Calu3 (cell line): ENCODE results near the gene AGBL4. TPM values are rescaled to one million over a fixed set of nuclear protein-coding genes. Genes with fewer than 3 reads are reported as not detected.

Experiments
- BruUV-seq: library from RNA; stranded (reverse); fragments of 400-500 nt; replicated peaks from 2 replicates; lab custom pipeline; 2021; lab: Mats Ljungman, UMichigan
- CTCF ChIA-PET: fragments of 300-600 bp; sonication (Branson Sonifier 250); formaldehyde crosslinking; loops from one replicate; lab custom pipeline; 2022; ENCODE audit warnings: antibody characterized with exemption; lab: Charles Lee
- DNase-seq: peaks from one replicate; pipeline ENCODE4 v3.0.0; 2022
- H3K27ac Mint-ChIP-seq: one replicate; pipeline ENCODE4 v1.8.0; 2022; ENCODE audit warnings: mixed read lengths; ENCODE audit not compliant: unreplicated experiment
- H3K27me3 Mint-ChIP-seq: one replicate; pipeline ENCODE4 v1.8.0; 2022; ENCODE audit warnings: mixed read lengths; ENCODE audit not compliant: unreplicated experiment
- H3K36me3 Mint-ChIP-seq: one replicate; pipeline ENCODE4 v1.8.0; 2022; ENCODE audit warnings: mild to moderate bottlenecking, moderate library complexity, mixed read lengths; ENCODE audit not compliant: insufficient read depth, unreplicated experiment
- H3K4me1 Mint-ChIP-seq: one replicate; pipeline ENCODE4 v1.8.0; 2022; ENCODE audit warnings: mild to moderate bottlenecking, low read depth, mixed read lengths; ENCODE audit not compliant: unreplicated experiment
- H3K4me3 Mint-ChIP-seq: one replicate; pipeline ENCODE4 v1.8.0; 2022; ENCODE audit warnings: mild to moderate bottlenecking, low read depth, moderate library complexity, mixed read lengths; ENCODE audit not compliant: unreplicated experiment
- H3K9me3 Mint-ChIP-seq: one replicate; pipeline ENCODE4 v1.8.0; 2022; ENCODE audit warnings: low read depth, mixed read lengths; ENCODE audit not compliant: unreplicated experiment
- intact Hi-C: fragments of 100-400 bp; cut with micrococcal nuclease; formaldehyde crosslinking; loops from one replicate; pipeline ENCODE4 v1.10.0; 2022; ENCODE audit not compliant: unreplicated experiment
- total RNA-seq: library from RNA; stranded (reverse); gene quantifications from 2 replicates; pipeline ENCODE4 v1.2.3, GENCODE V29; 2022
- TF ChIP-seq, protein P1 (sequence below): fragments of 200-600 bp; IDR thresholded peaks from one replicate; pipeline ENCODE4 v1.8.0; 2022; ENCODE audit warnings: antibody characterized with exemption; ENCODE audit not compliant: unreplicated experiment

AGBL4 gene
- total RNA-seq, 1 experiment from 2014 or later = not detected

DNA sequence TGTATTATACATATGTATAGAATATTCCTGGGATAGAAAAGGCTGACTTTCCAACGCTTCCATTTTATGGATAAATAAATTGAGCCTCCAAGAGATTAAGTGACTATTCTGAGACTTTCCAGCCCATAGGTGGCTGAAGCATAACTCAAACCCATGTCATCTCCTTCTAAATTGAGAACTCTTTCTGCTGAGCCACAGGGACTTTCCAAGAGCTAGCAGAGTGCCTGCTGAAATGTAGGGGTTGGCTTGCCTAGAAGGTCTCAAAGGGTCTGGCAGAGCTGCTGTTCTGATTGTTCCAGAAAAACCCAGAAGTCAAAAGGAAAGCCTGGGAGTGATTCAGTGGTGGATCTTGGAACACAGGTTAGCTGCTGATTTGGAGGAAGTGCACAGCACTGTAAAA, 1100.6 kb downstream of the AGBL4 start:
- no TSS peak for BruUV-seq
- CTCF ChIA-PET = no interaction called here
- Mint-ChIP-seq H3K27ac (no peak overlapping the region), H3K4me1 (no peaks in the 10 kb centered on the region), H3K36me3 (no peaks in the 10 kb centered on the region), H3K4me3 (no peak overlapping the region), H3K9me3 (no peaks in the 10 kb centered on the region), H3K27me3 (no peaks in the 10 kb centered on the region)
- DNase-seq = no peak
- intact Hi-C loops = no loop called here
- TF ChIP-seq, protein P1, sequence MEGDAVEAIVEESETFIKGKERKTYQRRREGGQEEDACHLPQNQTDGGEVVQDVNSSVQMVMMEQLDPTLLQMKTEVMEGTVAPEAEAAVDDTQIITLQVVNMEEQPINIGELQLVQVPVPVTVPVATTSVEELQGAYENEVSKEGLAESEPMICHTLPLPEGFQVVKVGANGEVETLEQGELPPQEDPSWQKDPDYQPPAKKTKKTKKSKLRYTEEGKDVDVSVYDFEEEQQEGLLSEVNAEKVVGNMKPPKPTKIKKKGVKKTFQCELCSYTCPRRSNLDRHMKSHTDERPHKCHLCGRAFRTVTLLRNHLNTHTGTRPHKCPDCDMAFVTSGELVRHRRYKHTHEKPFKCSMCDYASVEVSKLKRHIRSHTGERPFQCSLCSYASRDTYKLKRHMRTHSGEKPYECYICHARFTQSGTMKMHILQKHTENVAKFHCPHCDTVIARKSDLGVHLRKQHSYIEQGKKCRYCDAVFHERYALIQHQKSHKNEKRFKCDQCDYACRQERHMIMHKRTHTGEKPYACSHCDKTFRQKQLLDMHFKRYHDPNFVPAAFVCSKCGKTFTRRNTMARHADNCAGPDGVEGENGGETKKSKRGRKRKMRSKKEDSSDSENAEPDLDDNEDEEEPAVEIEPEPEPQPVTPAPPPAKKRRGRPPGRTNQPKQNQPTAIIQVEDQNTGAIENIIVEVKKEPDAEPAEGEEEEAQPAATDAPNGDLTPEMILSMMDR = no peak

- intact Hi-C loops = no loop called here
- Mint-ChIP-seq H3K4me1 (peaks cover 10% of the 10 kb centered on the region), H3K27me3 (no peaks in the 10 kb centered on the region), H3K4me3 (no peak overlapping the region), H3K27ac (no peak overlapping the region), H3K9me3 (no peaks in the 10 kb centered on the region), H3K36me3 (no peaks in the 10 kb centered on the region)
- DNase-seq = no peak
- CTCF ChIA-PET = no interaction called here
- TF ChIP-seq, protein P1 = no peak
- BruUV-seq = no TSS peak
These were observed 1102.9 kb downstream of the AGBL4 start for GRCh38 chr1:48920851-48921250.

- no peak for DNase-seq
- CTCF ChIA-PET = interaction anchor here (1.5 kb wide), 1 partner anchor 13 kb away, joined by 5 read pairs; no protein-coding TSS in a partner anchor
These were observed 1105.7 kb downstream of the AGBL4 start for GRCh38 chr1:48917901-48918603.

DNA sequence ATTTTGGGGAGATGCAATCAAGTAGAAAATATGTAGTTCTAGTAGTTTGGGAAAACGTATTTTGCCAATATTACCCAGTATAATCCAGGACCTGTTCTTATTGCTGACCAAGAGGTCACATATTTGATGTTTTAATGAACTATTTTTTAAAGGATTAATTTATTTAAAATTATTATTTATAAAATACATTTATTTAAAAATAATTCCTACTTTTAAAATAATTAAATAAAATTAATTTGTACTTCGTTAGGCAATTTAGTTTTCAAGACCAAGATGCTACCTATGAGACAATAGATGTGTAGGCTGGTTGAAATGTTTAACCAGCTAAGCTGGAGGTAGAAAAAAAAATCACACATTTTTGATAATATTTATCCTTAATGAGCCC, 1106.7 kb downstream of the AGBL4 start:
- no peaks in the 10 kb centered on the region for H3K36me3 Mint-ChIP-seq
- no peak overlapping the region for H3K27ac Mint-ChIP-seq
- no peaks in the 10 kb centered on the region for H3K27me3 Mint-ChIP-seq
- TF ChIP-seq, protein P1 = no peak
- H3K9me3 Mint-ChIP-seq = no peaks in the 10 kb centered on the region
- intact Hi-C loops = loop anchor here (2.0 to 10.0 kb wide), 6 partner anchors 62 to 1164 kb away; no protein-coding TSS in a partner anchor
- DNase-seq = no peak
- no TSS peak for BruUV-seq
- peaks cover 17% of the 10 kb centered on the region for H3K4me1 Mint-ChIP-seq
- CTCF ChIA-PET = interaction anchor here (1.5 kb wide), 1 partner anchor 14 kb away, joined by 5 read pairs; no protein-coding TSS in a partner anchor
- H3K4me3 Mint-ChIP-seq = no peak overlapping the region

More at GRCh38 chr1:48917901-48918603, 1105.7 kb downstream of the AGBL4 start:
- no peaks in the 10 kb centered on the region for H3K9me3 Mint-ChIP-seq
- no peaks in the 10 kb centered on the region for H3K36me3 Mint-ChIP-seq
- no peaks in the 10 kb centered on the region for H3K27me3 Mint-ChIP-seq
- no peak overlapping the region for H3K27ac Mint-ChIP-seq
- H3K4me1 Mint-ChIP-seq = peaks cover 17% of the 10 kb centered on the region
- no peak overlapping the region for H3K4me3 Mint-ChIP-seq
- no TSS peak for BruUV-seq
- TF ChIP-seq, protein P1 = no peak
- intact Hi-C loops = loop anchor here (2.0 to 10.0 kb wide), 6 partner anchors 63 to 1163 kb away; no protein-coding TSS in a partner anchor
